Caco-2 (cell line): Measurements from ENCODE around the gene SH3D19. TPM values are rescaled to one million over a fixed set of nuclear protein-coding genes. Genes with fewer than 3 reads are reported as not detected.
"Not testable (repeated sequence)": the region's sequence is repeated elsewhere in the genome, so short reads cannot be mapped to it uniquely, and the experiment has no call there.

Experiments used
- BruUV-seq: library from RNA; stranded (reverse); fragments of 400-500 nt; replicated peaks from 2 replicates; lab custom pipeline; 2021; lab: Mats Ljungman, UMichigan
- CTCF ChIA-PET: fragments of 300-600 bp; sonication (Branson Sonifier 250); formaldehyde crosslinking; loops from one replicate; lab custom pipeline; 2022; ENCODE audit warnings: antibody characterized with exemption; lab: Charles Lee
- POLR2A ChIA-PET: fragments of 300-600 bp; sonication (Branson Sonifier 250); formaldehyde crosslinking; loops from one replicate; lab custom pipeline; 2022; ENCODE audit warnings: antibody characterized with exemption; lab: Charles Lee
- DNase-seq, 2 experiments: peaks; one replicate each; pipeline versions ENCODE4 v3.0.0 to v3.0.0-alpha.2; 2020 to 2022
- H3K27me3 ChIP-seq: replicated peaks from 2 replicates; pipeline ENCODE4 v1.6.0; 2011; ENCODE audit warnings: low read length; ENCODE audit not compliant: control insufficient read depth, insufficient read depth
- H3K36me3 ChIP-seq: 2 replicates; pipeline ENCODE4 v1.5.1; 2011; ENCODE audit warnings: low read length; ENCODE audit not compliant: control insufficient read depth, insufficient read depth
- H3K4me1 ChIP-seq: fragments of 250-450 bp; sonication (Bioruptor Pico); 2 replicates; pipeline ENCODE4 v1.5.1; 2020; ENCODE audit warnings: mild to moderate bottlenecking
- H3K4me3 ChIP-seq: 2 replicates; pipeline ENCODE4 v1.5.1; 2011; ENCODE audit warnings: low read depth, mild to moderate bottlenecking, control low read depth, low read length
- H3K9me3 ChIP-seq: fragments of 250-450 bp; sonication (Bioruptor Pico); 2 replicates; pipeline ENCODE4 v1.5.1; 2020; ENCODE audit warnings: mild to moderate bottlenecking, moderate library complexity
- H3K27ac Mint-ChIP-seq: one replicate; pipeline ENCODE4 v1.8.0; 2022; ENCODE audit warnings: mixed read lengths; ENCODE audit not compliant: unreplicated experiment
- H3K27me3 Mint-ChIP-seq: one replicate; pipeline ENCODE4 v1.8.0; 2022; ENCODE audit warnings: mixed read lengths; ENCODE audit not compliant: insufficient read depth, unreplicated experiment
- H3K36me3 Mint-ChIP-seq: one replicate; pipeline ENCODE4 v1.8.0; 2022; ENCODE audit warnings: mild to moderate bottlenecking, mixed read lengths; ENCODE audit not compliant: insufficient read depth, unreplicated experiment
- H3K4me1 Mint-ChIP-seq: one replicate; pipeline ENCODE4 v1.8.0; 2022; ENCODE audit warnings: low read depth, mixed read lengths; ENCODE audit not compliant: unreplicated experiment
- H3K4me3 Mint-ChIP-seq: one replicate; pipeline ENCODE4 v1.8.0; 2022; ENCODE audit warnings: mild to moderate bottlenecking, moderate library complexity, mixed read lengths; ENCODE audit not compliant: unreplicated experiment
- H3K9me3 Mint-ChIP-seq: one replicate; pipeline ENCODE4 v1.8.0; 2022; ENCODE audit warnings: mixed read lengths; ENCODE audit not compliant: unreplicated experiment
- intact Hi-C: fragments of 100-400 bp; cut with micrococcal nuclease; formaldehyde crosslinking; loops from one replicate; pipeline ENCODE4 v1.10.0; 2022; ENCODE audit not compliant: unreplicated experiment
- total RNA-seq: library from RNA; stranded (reverse); gene quantifications from 2 replicates; pipeline ENCODE4 v1.2.3, GENCODE V29; 2022
- TF ChIP-seq, protein P1 (sequence below), 2 experiments: fragments of 200-600 bp in 1 of 2; IDR thresholded peaks; 1 replicate in 1 of 2; 2 replicates in 1 of 2; pipeline versions ENCODE4 v1.5.1 to v1.8.0; 2011 to 2022; ENCODE audit warnings: antibody characterized with exemption in 1 of 2, control low read depth in 1 of 2, inconsistent platforms in 1 of 2, low read depth in 1 of 2, low read length in 1 of 2, mild to moderate bottlenecking in 1 of 2, moderate library complexity in 1 of 2; ENCODE audit not compliant: insufficient read depth in 1 of 2, severe bottlenecking in 1 of 2, unreplicated experiment in 1 of 2

SH3D19 gene
- total RNA-seq, 1 experiment from 2014 or later: 57.8 TPM

DNA sequence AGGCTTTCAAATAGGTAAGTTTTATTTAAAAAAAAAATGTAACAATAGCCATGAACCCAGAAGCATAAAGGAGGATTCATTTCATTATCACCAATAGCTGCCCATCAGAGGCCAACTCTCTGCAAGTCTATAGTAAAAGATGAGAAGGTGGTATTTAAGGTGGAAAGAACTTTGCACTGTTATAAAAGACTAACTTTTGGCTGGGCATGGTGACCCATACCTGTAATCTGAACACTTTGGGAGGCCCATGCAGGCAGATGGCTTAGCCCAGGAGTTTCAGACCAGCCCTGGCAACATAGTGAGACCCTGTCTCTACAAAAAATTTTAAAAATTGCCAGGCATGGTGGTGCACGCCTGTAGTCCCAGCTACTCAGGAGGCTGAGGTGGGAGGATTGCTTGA lies 182.6 kb downstream of the SH3D19 start:
- H3K4me3 ChIP-seq: no peak overlapping the region
- H3K36me3 ChIP-seq: no peaks in the 10 kb centered on the region; the same call in 1 of the 2 replicates
- Mint-ChIP-seq H3K9me3 (no peaks in the 10 kb centered on the region), H3K36me3 (peaks cover 30% of the 10 kb centered on the region), H3K4me3 (no peak overlapping the region), H3K27me3 (no peaks in the 10 kb centered on the region), H3K27ac (no peak overlapping the region), H3K4me1 (no peaks in the 10 kb centered on the region)
- H3K4me1 ChIP-seq: no peaks in the 10 kb centered on the region
- intact Hi-C loops: no loop called here
- POLR2A ChIA-PET: no interaction called here
- no TSS peak for BruUV-seq
- no peak for DNase-seq
- no peaks in the 10 kb centered on the region for H3K27me3 ChIP-seq
- CTCF ChIA-PET: interaction anchor here (0.7 kb wide), 1 partner anchor 389 kb away, joined by 3 read pairs; no protein-coding TSS in a partner anchor
- no peaks in the 10 kb centered on the region for H3K9me3 ChIP-seq
- TF ChIP-seq, protein P1, sequence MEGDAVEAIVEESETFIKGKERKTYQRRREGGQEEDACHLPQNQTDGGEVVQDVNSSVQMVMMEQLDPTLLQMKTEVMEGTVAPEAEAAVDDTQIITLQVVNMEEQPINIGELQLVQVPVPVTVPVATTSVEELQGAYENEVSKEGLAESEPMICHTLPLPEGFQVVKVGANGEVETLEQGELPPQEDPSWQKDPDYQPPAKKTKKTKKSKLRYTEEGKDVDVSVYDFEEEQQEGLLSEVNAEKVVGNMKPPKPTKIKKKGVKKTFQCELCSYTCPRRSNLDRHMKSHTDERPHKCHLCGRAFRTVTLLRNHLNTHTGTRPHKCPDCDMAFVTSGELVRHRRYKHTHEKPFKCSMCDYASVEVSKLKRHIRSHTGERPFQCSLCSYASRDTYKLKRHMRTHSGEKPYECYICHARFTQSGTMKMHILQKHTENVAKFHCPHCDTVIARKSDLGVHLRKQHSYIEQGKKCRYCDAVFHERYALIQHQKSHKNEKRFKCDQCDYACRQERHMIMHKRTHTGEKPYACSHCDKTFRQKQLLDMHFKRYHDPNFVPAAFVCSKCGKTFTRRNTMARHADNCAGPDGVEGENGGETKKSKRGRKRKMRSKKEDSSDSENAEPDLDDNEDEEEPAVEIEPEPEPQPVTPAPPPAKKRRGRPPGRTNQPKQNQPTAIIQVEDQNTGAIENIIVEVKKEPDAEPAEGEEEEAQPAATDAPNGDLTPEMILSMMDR (IDR thresholded peaks at IDR 0.05; ENCODE audit: insufficient read depth in 1 of 2, low read depth in 1 of 2, low read length in 1 of 2, severe bottlenecking in 1 of 2, unreplicated experiment in 1 of 2): no peak

DNA sequence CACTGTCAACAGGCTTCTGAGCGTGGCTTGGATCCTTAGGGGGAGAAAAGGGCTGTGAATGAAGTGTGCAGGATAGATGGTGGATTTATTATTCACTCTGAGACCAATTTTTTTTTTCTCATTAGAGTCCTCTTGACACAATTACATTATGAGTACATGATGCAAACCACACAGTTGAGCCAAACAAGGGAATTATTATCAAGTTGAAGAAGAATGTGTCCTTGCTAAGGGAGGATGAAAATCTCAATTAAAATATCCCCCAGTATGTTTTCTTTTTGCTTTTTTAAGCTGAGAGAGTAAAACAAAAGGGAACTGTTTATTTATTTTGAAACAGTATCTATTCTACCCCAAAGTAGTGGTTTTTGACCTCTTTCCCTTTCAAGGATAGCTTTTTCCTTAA lies 185.6 kb downstream of the SH3D19 start:
- Histone ChIP-seq H3K9me3 (no peaks in the 10 kb centered on the region), H3K36me3 (no peaks in the 10 kb centered on the region), H3K27me3 (no peaks in the 10 kb centered on the region), H3K4me3 (no peak overlapping the region), H3K4me1 (no peaks in the 10 kb centered on the region)
- no peak for DNase-seq
- Mint-ChIP-seq H3K27me3 (no peaks in the 10 kb centered on the region), H3K36me3 (peaks cover 28% of the 10 kb centered on the region), H3K9me3 (no peaks in the 10 kb centered on the region), H3K4me1 (no peaks in the 10 kb centered on the region), H3K27ac (no peak overlapping the region), H3K4me3 (no peak overlapping the region)
- ChIA-PET CTCF (no interaction called here), POLR2A (no interaction called here)
- TF ChIP-seq, protein P1 (IDR thresholded peaks at IDR 0.05; ENCODE audit: insufficient read depth in 1 of 2, low read depth in 1 of 2, low read length in 1 of 2, severe bottlenecking in 1 of 2, unreplicated experiment in 1 of 2): no peak
- intact Hi-C loops: no loop called here
- BruUV-seq: no TSS peak

DNA sequence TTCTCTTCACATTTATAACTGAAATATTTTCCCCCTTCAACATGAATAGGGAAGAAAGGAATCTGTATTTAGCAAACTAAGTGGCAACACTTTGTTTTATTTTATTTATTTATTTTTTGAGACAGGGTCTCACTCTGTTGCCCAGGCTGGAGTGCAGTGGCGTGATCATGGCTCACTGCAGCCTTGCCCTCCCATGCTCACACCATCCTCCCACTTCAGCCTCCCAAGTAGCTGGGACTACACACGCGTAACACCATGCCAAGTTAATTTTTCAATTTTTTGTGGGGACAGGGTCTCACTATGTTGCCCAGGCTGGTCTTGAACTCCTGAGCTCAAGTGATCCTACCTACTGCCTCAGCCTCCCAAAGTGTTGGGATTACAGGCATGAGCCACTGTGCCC lies 189.4 kb downstream of the SH3D19 start:
- intact Hi-C loops, H3K9me3 ChIP-seq, H3K4me1 Mint-ChIP-seq, DNase-seq, CTCF ChIA-PET, H3K27ac Mint-ChIP-seq, H3K9me3 Mint-ChIP-seq, H3K4me3 Mint-ChIP-seq, H3K27me3 ChIP-seq, BruUV-seq, H3K36me3 ChIP-seq, H3K27me3 Mint-ChIP-seq, H3K4me1 ChIP-seq, H3K4me3 ChIP-seq, POLR2A ChIA-PET: not testable (repeated sequence)
- peaks cover 31% of the 10 kb centered on the region for H3K36me3 Mint-ChIP-seq

DNA sequence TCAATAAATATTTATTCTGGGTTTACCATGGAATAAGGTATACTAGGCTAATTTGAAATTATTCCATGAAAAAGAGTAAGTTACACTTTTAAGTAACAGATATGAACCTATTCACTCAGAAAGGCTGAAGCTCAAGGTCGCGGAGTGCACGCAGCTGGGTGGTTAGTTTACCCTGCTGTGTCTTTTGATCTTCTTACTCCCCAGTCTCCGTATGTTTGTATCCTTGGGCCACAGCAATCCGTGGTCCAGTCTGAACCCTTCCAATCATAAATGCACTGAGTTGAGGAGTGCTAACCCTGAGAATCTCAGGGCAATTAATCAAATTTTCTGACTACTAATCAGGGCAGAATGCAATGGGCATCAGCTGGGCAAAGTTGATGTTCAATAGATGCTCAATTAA lies 192.1 kb downstream of the SH3D19 start:
- no TSS peak for BruUV-seq
- no peak overlapping the region for H3K27ac Mint-ChIP-seq
- CTCF ChIA-PET: no interaction called here
- no peak for DNase-seq
- no peaks in the 10 kb centered on the region for H3K9me3 ChIP-seq
- peaks cover 40% of the 10 kb centered on the region for H3K36me3 Mint-ChIP-seq
- intact Hi-C loops: no loop called here
- no peak overlapping the region for H3K4me3 Mint-ChIP-seq
- H3K27me3 ChIP-seq: no peaks in the 10 kb centered on the region
- TF ChIP-seq, protein P1 (IDR thresholded peaks at IDR 0.05; ENCODE audit: insufficient read depth in 1 of 2, low read depth in 1 of 2, low read length in 1 of 2, severe bottlenecking in 1 of 2, unreplicated experiment in 1 of 2): no peak
- H3K27me3 Mint-ChIP-seq: no peaks in the 10 kb centered on the region
- no peaks in the 10 kb centered on the region for H3K4me1 Mint-ChIP-seq
- no peaks in the 10 kb centered on the region for H3K9me3 Mint-ChIP-seq
- peaks cover 4% of the 10 kb centered on the region for H3K36me3 ChIP-seq
- no peaks in the 10 kb centered on the region for H3K4me1 ChIP-seq
- H3K4me3 ChIP-seq: no peak overlapping the region
- POLR2A ChIA-PET: interaction anchor here (0.5 kb wide), 1 partner anchor 132 kb away, joined by 3 read pairs; no protein-coding TSS in a partner anchor
